Upper lobe of left lung (tissue), 6 donors: ENCODE measurements around the gene MITF. TPM values are rescaled to one million over a fixed set of nuclear protein-coding genes. Genes with fewer than 3 reads are reported as not detected.

Experiments
- ATAC-seq, 2 donors: fragments of 200-7000 bp; cut with Tn5 transposase; one replicate each; pipeline ENCODE4 v1.9.1; 2022; ENCODE audit warnings: mild to moderate bottlenecking in 2 of 2, moderate library complexity in 2 of 2; ENCODE audit not compliant: low FRiP score in 2 of 2
- DNase-seq, 2 donors: peaks; one replicate each; pipeline ENCODE4 v3.0.0-alpha.2; 2019 to 2020
- H3K27ac ChIP-seq, 4 donors: fragments of 200-600 bp; sonication (generic); one replicate each; pipeline ENCODE4 v1.5.1; 2016 to 2019
- H3K27me3 ChIP-seq, 4 donors: fragments of 200-600 bp; sonication (generic); one replicate each; pipeline ENCODE4 v1.5.1; 2017 to 2019
- H3K36me3 ChIP-seq, 4 donors: fragments of 200-600 bp; sonication (generic); one replicate each; pipeline ENCODE4 v1.5.1; 2016 to 2019
- H3K4me1 ChIP-seq, 4 donors: fragments of 200-600 bp; sonication (generic); one replicate each; pipeline ENCODE4 v1.5.1; 2018 to 2019
- H3K4me3 ChIP-seq, 4 donors: fragments of 200-600 bp; sonication (generic); one replicate each; pipeline ENCODE4 v1.5.1; 2017 to 2019; ENCODE audit warnings: mild to moderate bottlenecking in 2 of 4, moderate library complexity in 1 of 4
- H3K9me3 ChIP-seq, 4 donors: fragments of 200-600 bp; sonication (generic); one replicate each; pipeline ENCODE4 v1.5.1; 2018 to 2019
- CTCF ChIP-seq, 6 experiments: fragments of 450-650 bp in 4 of 6; fragments of 200-600 bp in 2 of 6; sonication (generic) in 2 of 6; IDR thresholded peaks; one replicate each; pipeline ENCODE4 v1.5.1; 2016 to 2019; ENCODE audit warnings: antibody characterized with exemption in 6 of 6
- EP300 ChIP-seq, 4 donors: sonication (generic); formaldehyde crosslinking; IDR thresholded peaks; one replicate each; pipeline ENCODE4 v1.5.1; 2017; ENCODE audit warnings: antibody characterized with exemption in 4 of 4, control low read depth in 2 of 4
- POLR2A ChIP-seq, 4 donors: fragments of 450-650 bp; IDR thresholded peaks; one replicate each; pipeline ENCODE4 v1.5.1; 2016 to 2017; ENCODE audit warnings: antibody characterized with exemption in 4 of 4, mild to moderate bottlenecking in 2 of 4
- POLR2AphosphoS5 ChIP-seq, 2 donors: sonication (generic); formaldehyde crosslinking; IDR thresholded peaks; one replicate each; pipeline ENCODE4 v1.5.1; 2017; ENCODE audit warnings: antibody characterized with exemption in 2 of 2
- WGBS, 2 donors: methylation state at CpG; one replicate each; pipeline ENCODE4 v1.1.5; 2017 to 2018; 5-methylcytosine and 5-hydroxymethylcytosine counted together
- total RNA-seq, 6 donors: library from RNA; depleted of rRNA in 4 of 6; stranded (reverse); fragments of >200 nt in 4 of 6; gene quantifications; one replicate each; pipeline versions ENCODE4 v1.1.0 to v1.2.1, GENCODE V29; 2016 to 2021
- donor health status: DM: no; HTN: no; CAD: no; lungs with moderate emphysema.
- donor health status: DM: no; HTN: yes; CAD: no; lungs with severe emphysema.

The MITF gene
- total RNA-seq, 6 donors from 2014 or later: 21.9 to 37.2 (median 29.5) TPM

- WGBS, 2 donors: 80 to 86% methylated on average over 4 of the region's 4 CpGs
Measured at GRCh38 chr3:69695933-69696332, 43.3 kb upstream of the MITF start.

GRCh38 chr3:69696367-69696766, 42.9 kb upstream of the MITF start:
- no peaks in the 10 kb centered on the region for H3K36me3 ChIP-seq
- WGBS, 2 donors: 56 to 79% methylated on average over 1 of the region's 1 CpG
- ATAC-seq (no peak), DNase-seq (no peak)
- H3K9me3 ChIP-seq: peaks cover 0 to 9% (median 0%) of the 10 kb centered on the region in 4 donors
- no peaks in the 10 kb centered on the region for H3K4me1 ChIP-seq
- H3K27ac ChIP-seq: no peak overlapping the region
- H3K27me3 ChIP-seq: no peaks in the 10 kb centered on the region
- TF ChIP-seq CTCF (IDR thresholded peaks at IDR 0.05) (no peak), EP300 (IDR thresholded peaks at IDR 0.05) (no peak), POLR2AphosphoS5 (IDR thresholded peaks at IDR 0.05) (no peak)
- H3K4me3 ChIP-seq: no peak overlapping the region

More at GRCh38 chr3:69695933-69696332, 43.3 kb upstream of the MITF start:
- ATAC-seq: no peak
- no peak overlapping the region for H3K4me3 ChIP-seq
- no peak overlapping the region for H3K27ac ChIP-seq
- no peaks in the 10 kb centered on the region for H3K27me3 ChIP-seq
- TF ChIP-seq CTCF (IDR thresholded peaks at IDR 0.05): no peak
- TF ChIP-seq POLR2AphosphoS5 (IDR thresholded peaks at IDR 0.05): no peak
- TF ChIP-seq EP300 (IDR thresholded peaks at IDR 0.05): no peak
- no peak for TF ChIP-seq POLR2A (IDR thresholded peaks at IDR 0.05)
- peaks cover 0 to 4% (median 0%) of the 10 kb centered on the region in 4 donors for H3K4me1 ChIP-seq
- H3K36me3 ChIP-seq: no peaks in the 10 kb centered on the region
- peaks cover 0 to 5% (median 0%) of the 10 kb centered on the region in 4 donors for H3K9me3 ChIP-seq
- DNase-seq: no peak

GRCh38 chr3:69697381-69697780, 41.9 kb upstream of the MITF start:
- WGBS, 2 donors: 66 to 73% methylated on average over 5 of the region's 5 CpGs
- H3K4me1 ChIP-seq: no peaks in the 10 kb centered on the region
- H3K4me3 ChIP-seq: no peak overlapping the region
- H3K36me3 ChIP-seq: no peaks in the 10 kb centered on the region
- DNase-seq (peak in 1 of 2 donors; percentile 24), ATAC-seq (no peak)
- peaks cover 0 to 10% (median 0%) of the 10 kb centered on the region in 4 donors for H3K9me3 ChIP-seq
- no peaks in the 10 kb centered on the region for H3K27me3 ChIP-seq
- no peak overlapping the region for H3K27ac ChIP-seq
- TF ChIP-seq POLR2A (IDR thresholded peaks at IDR 0.05) (no peak), POLR2AphosphoS5 (IDR thresholded peaks at IDR 0.05) (no peak), EP300 (IDR thresholded peaks at IDR 0.05) (no peak), CTCF (IDR thresholded peaks at IDR 0.05) (no peak)

- H3K4me1 ChIP-seq: no peaks in the 10 kb centered on the region
- DNase-seq: no peak
- no peak overlapping the region for H3K27ac ChIP-seq
- 73 to 85% methylated on average over 2 of the region's 2 CpGs for WGBS, 2 donors
- no peak for ATAC-seq
- TF ChIP-seq CTCF (IDR thresholded peaks at IDR 0.05) (no peak), POLR2AphosphoS5 (IDR thresholded peaks at IDR 0.05) (no peak), EP300 (IDR thresholded peaks at IDR 0.05) (no peak), POLR2A (IDR thresholded peaks at IDR 0.05) (no peak)
- no peak overlapping the region for H3K4me3 ChIP-seq
- no peaks in the 10 kb centered on the region for H3K27me3 ChIP-seq
- peaks cover 0 to 10% (median 0%) of the 10 kb centered on the region in 4 donors for H3K9me3 ChIP-seq
- no peaks in the 10 kb centered on the region for H3K36me3 ChIP-seq
Measured at GRCh38 chr3:69698728-69699127, 40.5 kb upstream of the MITF start.

- H3K9me3 ChIP-seq: peaks cover 0 to 10% (median 0%) of the 10 kb centered on the region in 4 donors
- H3K36me3 ChIP-seq: no peaks in the 10 kb centered on the region
- H3K4me1 ChIP-seq: no peaks in the 10 kb centered on the region
- ATAC-seq: no peak
- TF ChIP-seq CTCF (IDR thresholded peaks at IDR 0.05): no peak
- no peak for TF ChIP-seq EP300 (IDR thresholded peaks at IDR 0.05)
- TF ChIP-seq POLR2AphosphoS5 (IDR thresholded peaks at IDR 0.05): no peak
- no peak for TF ChIP-seq POLR2A (IDR thresholded peaks at IDR 0.05)
- no peak overlapping the region for H3K27ac ChIP-seq
- DNase-seq: no peak
- H3K27me3 ChIP-seq: no peaks in the 10 kb centered on the region
- WGBS, 2 donors: 96 to 100% methylated on average over 1 of the region's 1 CpG
- H3K4me3 ChIP-seq: no peak overlapping the region
Measured at GRCh38 chr3:69699183-69699582, 40.1 kb upstream of the MITF start.
